Spleen (tissue), 7 donors: ENCODE data around the gene GRB10.

Source experiments
- POLR2AphosphoS5 ChIP-seq, 3 donors: sonication (generic); formaldehyde crosslinking; IDR thresholded peaks; one replicate each; pipeline ENCODE4 v1.5.1; 2017; ENCODE audit warnings: antibody characterized with exemption in 3 of 3
- TF ChIP-seq, protein P1 (sequence below), 11 experiments: fragments of 200-600 bp in 7 of 11; fragments of 450-650 bp in 4 of 11; sonication (generic) in 4 of 11; IDR thresholded peaks in 8 of 11; conservative IDR thresholded peaks in 3 of 11; 1 replicate in 7 of 11; 2 replicates in 4 of 11; pipeline versions ENCODE4 v1.4.0 to v1.8.0; 2016 to 2021; ENCODE audit warnings: antibody characterized with exemption in 11 of 11, inconsistent platforms in 4 of 11, mild to moderate bottlenecking in 1 of 11
- donor health status: DM: no; HTN: no; CAD: no; lungs with moderate emphysema.
- donor health status: DM: no; HTN: no; CAD: no.
- donor health status: DM: no; HTN: no; CAD: no.

DNA sequence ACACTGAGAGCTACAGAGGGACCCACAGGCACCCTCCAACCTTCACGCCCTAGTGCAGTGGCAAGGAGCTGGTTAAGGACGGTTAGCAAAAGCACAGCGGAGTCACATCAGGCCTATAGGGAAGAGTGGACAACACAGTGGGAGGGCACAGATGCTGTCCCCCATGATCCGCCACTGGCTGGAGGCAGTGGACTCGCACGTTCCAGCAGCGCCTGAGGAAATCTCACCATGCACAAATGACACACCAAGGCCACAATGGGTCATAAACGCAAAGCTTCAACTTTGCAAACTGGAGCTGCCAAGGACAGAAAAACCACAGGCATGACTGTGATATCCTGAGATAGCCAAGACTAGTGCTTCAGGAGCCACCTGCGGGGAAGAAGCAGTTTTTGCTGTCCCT is 58.8 kb downstream of the GRB10 start:
- TF ChIP-seq POLR2AphosphoS5 (IDR thresholded peaks at IDR 0.05) = peak in 1 of 3 donors; percentile 23
- TF ChIP-seq, protein P1, sequence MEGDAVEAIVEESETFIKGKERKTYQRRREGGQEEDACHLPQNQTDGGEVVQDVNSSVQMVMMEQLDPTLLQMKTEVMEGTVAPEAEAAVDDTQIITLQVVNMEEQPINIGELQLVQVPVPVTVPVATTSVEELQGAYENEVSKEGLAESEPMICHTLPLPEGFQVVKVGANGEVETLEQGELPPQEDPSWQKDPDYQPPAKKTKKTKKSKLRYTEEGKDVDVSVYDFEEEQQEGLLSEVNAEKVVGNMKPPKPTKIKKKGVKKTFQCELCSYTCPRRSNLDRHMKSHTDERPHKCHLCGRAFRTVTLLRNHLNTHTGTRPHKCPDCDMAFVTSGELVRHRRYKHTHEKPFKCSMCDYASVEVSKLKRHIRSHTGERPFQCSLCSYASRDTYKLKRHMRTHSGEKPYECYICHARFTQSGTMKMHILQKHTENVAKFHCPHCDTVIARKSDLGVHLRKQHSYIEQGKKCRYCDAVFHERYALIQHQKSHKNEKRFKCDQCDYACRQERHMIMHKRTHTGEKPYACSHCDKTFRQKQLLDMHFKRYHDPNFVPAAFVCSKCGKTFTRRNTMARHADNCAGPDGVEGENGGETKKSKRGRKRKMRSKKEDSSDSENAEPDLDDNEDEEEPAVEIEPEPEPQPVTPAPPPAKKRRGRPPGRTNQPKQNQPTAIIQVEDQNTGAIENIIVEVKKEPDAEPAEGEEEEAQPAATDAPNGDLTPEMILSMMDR (IDR thresholded peaks at IDR 0.05 in 8 of 11, conservative IDR thresholded peaks at IDR 0.05 in 3 of 11) = no peak
